Peyer's patch (tissue), 4 donors: ENCODE measurements around the gene SOS2. TPM values are rescaled to one million over a fixed set of nuclear protein-coding genes. Genes with fewer than 3 reads are reported as not detected.
A peak's percentile ranks its signal among the peaks of the same experiment; 100 is the strongest.

Source experiments
- DNase-seq, 3 donors: peaks; one replicate each; pipeline ENCODE4 v3.0.0-alpha.2; 2017 to 2019
- H3K27ac ChIP-seq, 4 donors: fragments of 200-600 bp; sonication (generic); one replicate each; pipeline ENCODE4 v1.5.1; 2016 to 2019
- H3K27me3 ChIP-seq, 2 donors: fragments of 200-600 bp; sonication (generic); one replicate each; pipeline ENCODE4 v1.5.1; 2019
- H3K36me3 ChIP-seq, 3 donors: fragments of 200-600 bp; sonication (generic); one replicate each; pipeline ENCODE4 v1.5.1; 2016 to 2019
- H3K4me1 ChIP-seq, 4 donors: fragments of 200-600 bp; sonication (generic); one replicate each; pipeline ENCODE4 v1.5.1; 2016 to 2019
- H3K4me3 ChIP-seq, 4 donors: fragments of 200-600 bp; sonication (generic); 1 replicate in 3 of 4; 2 replicates in 1 of 4; pipeline ENCODE4 v1.5.1; 2016 to 2019; ENCODE audit warnings: mild to moderate bottlenecking in 1 of 4
- H3K9me3 ChIP-seq, 4 donors: fragments of 200-600 bp; sonication (generic); one replicate each; pipeline ENCODE4 v1.5.1; 2016 to 2019; ENCODE audit warnings: mild to moderate bottlenecking in 1 of 4
- POLR2A ChIP-seq, 2 donors: fragments of 450-650 bp; IDR thresholded peaks; one replicate each; pipeline ENCODE4 v1.5.1; 2017; ENCODE audit warnings: antibody characterized with exemption in 2 of 2, mild to moderate bottlenecking in 2 of 2, moderate library complexity in 2 of 2
- total RNA-seq, 4 donors: library from RNA; depleted of rRNA; stranded (reverse); fragments of >200 nt; gene quantifications; one replicate each; pipeline ENCODE4 v1.1.0, GENCODE V29; 2016
- TF ChIP-seq, protein P1 (sequence below), 6 experiments: fragments of 450-650 bp in 4 of 6; fragments of 200-600 bp in 2 of 6; sonication (generic) in 1 of 6; IDR thresholded peaks; one replicate each; pipeline ENCODE4 v1.5.1; 2017 to 2019; ENCODE audit warnings: antibody characterized with exemption in 6 of 6, mild to moderate bottlenecking in 3 of 6, moderate library complexity in 1 of 6

SOS2 gene
- total RNA-seq, 4 donors from 2014 or later: 41.7 to 57.1 (median 53.9) TPM

- H3K27me3 ChIP-seq: no peaks in the 10 kb centered on the region
- H3K4me1 ChIP-seq: no peaks in the 10 kb centered on the region
- no peak overlapping the region for H3K27ac ChIP-seq
- no peak for DNase-seq
- no peaks in the 10 kb centered on the region for H3K9me3 ChIP-seq
- H3K36me3 ChIP-seq: no peaks in the 10 kb centered on the region
- no peak for TF ChIP-seq POLR2A (IDR thresholded peaks at IDR 0.05)
- TF ChIP-seq, protein P1, sequence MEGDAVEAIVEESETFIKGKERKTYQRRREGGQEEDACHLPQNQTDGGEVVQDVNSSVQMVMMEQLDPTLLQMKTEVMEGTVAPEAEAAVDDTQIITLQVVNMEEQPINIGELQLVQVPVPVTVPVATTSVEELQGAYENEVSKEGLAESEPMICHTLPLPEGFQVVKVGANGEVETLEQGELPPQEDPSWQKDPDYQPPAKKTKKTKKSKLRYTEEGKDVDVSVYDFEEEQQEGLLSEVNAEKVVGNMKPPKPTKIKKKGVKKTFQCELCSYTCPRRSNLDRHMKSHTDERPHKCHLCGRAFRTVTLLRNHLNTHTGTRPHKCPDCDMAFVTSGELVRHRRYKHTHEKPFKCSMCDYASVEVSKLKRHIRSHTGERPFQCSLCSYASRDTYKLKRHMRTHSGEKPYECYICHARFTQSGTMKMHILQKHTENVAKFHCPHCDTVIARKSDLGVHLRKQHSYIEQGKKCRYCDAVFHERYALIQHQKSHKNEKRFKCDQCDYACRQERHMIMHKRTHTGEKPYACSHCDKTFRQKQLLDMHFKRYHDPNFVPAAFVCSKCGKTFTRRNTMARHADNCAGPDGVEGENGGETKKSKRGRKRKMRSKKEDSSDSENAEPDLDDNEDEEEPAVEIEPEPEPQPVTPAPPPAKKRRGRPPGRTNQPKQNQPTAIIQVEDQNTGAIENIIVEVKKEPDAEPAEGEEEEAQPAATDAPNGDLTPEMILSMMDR (IDR thresholded peaks at IDR 0.05): no peak
- no peak overlapping the region for H3K4me3 ChIP-seq
Observed at GRCh38 chr14:50262865-50263264, 31.5 kb upstream of the SOS2 start.

GRCh38 chr14:50260511-50260910 lies 29.1 kb upstream of the SOS2 start:
- no peaks in the 10 kb centered on the region for H3K27me3 ChIP-seq
- H3K4me1 ChIP-seq: no peaks in the 10 kb centered on the region
- H3K4me3 ChIP-seq: no peak overlapping the region
- TF ChIP-seq POLR2A (IDR thresholded peaks at IDR 0.05): no peak
- TF ChIP-seq, protein P1 (IDR thresholded peaks at IDR 0.05): peak in 4 of 6 experiments; percentile 37 to 44 (median 38)
- no peaks in the 10 kb centered on the region for H3K36me3 ChIP-seq
- no peak for DNase-seq
- H3K9me3 ChIP-seq: no peaks in the 10 kb centered on the region
- H3K27ac ChIP-seq: no peak overlapping the region

GRCh38 chr14:50260072-50260471 lies 28.7 kb upstream of the SOS2 start:
- no peaks in the 10 kb centered on the region for H3K4me1 ChIP-seq
- H3K4me3 ChIP-seq: no peak overlapping the region
- H3K9me3 ChIP-seq: no peaks in the 10 kb centered on the region
- no peak for DNase-seq
- no peaks in the 10 kb centered on the region for H3K36me3 ChIP-seq
- no peak for TF ChIP-seq POLR2A (IDR thresholded peaks at IDR 0.05)
- TF ChIP-seq, protein P1 (IDR thresholded peaks at IDR 0.05): no peak
- no peaks in the 10 kb centered on the region for H3K27me3 ChIP-seq
- no peak overlapping the region for H3K27ac ChIP-seq

DNA sequence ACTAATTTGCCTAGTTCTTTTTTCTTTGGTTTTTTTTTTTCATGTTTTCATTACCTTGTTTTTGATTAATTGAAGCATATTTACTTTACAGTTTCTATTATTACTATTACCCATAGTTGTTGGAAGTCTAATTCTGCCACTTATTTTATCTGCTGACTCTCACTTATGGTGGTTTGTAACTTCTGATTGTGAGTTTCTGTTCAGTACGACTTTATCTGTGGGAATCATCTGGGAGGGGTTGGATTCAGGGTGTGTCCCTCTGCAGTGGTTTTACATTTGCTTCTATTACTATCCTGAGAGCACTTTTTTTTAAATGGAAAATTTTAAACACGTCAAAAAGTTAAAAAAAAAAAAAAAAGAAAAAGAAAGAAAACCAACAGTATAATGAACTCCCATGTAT lies 26.4 kb upstream of the SOS2 start:
- no peaks in the 10 kb centered on the region for H3K27me3 ChIP-seq
- DNase-seq: no peak
- no peaks in the 10 kb centered on the region for H3K36me3 ChIP-seq
- no peak overlapping the region for H3K27ac ChIP-seq
- no peak overlapping the region for H3K4me3 ChIP-seq
- H3K9me3 ChIP-seq: no peaks in the 10 kb centered on the region
- TF ChIP-seq POLR2A (IDR thresholded peaks at IDR 0.05): no peak
- TF ChIP-seq, protein P1 (IDR thresholded peaks at IDR 0.05): no peak
- H3K4me1 ChIP-seq: no peaks in the 10 kb centered on the region

DNA sequence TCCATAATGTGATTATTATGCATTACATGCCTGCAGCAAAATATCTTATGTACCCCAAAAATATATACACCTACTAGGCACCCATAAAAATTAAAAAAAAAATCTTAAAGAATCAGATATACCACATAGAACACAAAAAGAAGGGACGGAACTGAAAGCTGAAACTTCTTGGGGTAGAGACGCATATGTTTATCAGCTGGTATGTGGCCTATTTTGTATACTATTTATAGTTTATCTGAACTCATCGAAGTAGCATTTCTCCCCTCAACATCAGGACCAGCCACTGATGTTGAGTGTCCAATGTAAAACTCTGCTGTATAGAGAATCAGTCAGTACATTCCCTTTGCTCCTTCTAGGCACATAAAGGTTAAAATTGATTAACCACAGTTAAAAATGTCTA lies 22.9 kb upstream of the SOS2 start:
- Histone ChIP-seq H3K36me3 (no peaks in the 10 kb centered on the region), H3K27me3 (no peaks in the 10 kb centered on the region), H3K27ac (no peak overlapping the region), H3K9me3 (no peaks in the 10 kb centered on the region), H3K4me3 (no peak overlapping the region), H3K4me1 (no peaks in the 10 kb centered on the region)
- no peak for DNase-seq
- TF ChIP-seq POLR2A (IDR thresholded peaks at IDR 0.05): no peak
- TF ChIP-seq, protein P1 (IDR thresholded peaks at IDR 0.05): no peak

- no peak for DNase-seq
- H3K4me1 ChIP-seq: no peaks in the 10 kb centered on the region
- TF ChIP-seq, protein P1 (IDR thresholded peaks at IDR 0.05): no peak
- TF ChIP-seq POLR2A (IDR thresholded peaks at IDR 0.05): no peak
- no peaks in the 10 kb centered on the region for H3K9me3 ChIP-seq
- H3K27ac ChIP-seq: no peak overlapping the region
- no peak overlapping the region for H3K4me3 ChIP-seq
- no peaks in the 10 kb centered on the region for H3K27me3 ChIP-seq
- H3K36me3 ChIP-seq: no peaks in the 10 kb centered on the region
Observed at GRCh38 chr14:50249136-50249775, 17.9 kb upstream of the SOS2 start.
